Mononuclear cell (primary cell): ENCODE data around the gene MYBPH. TPM values are rescaled to one million over a fixed set of nuclear protein-coding genes. Genes with fewer than 3 reads are reported as not detected.

ENCODE experiments used
- H3K27me3 ChIP-seq: 2 replicates; pipeline ENCODE4 v1.6.0; 2011; ENCODE audit warnings: low read length, control low read depth; ENCODE audit not compliant: insufficient read depth
- H3K4me1 ChIP-seq: 2 replicates; pipeline ENCODE4 v1.5.1; 2011; ENCODE audit warnings: mild to moderate bottlenecking, low read length, control low read depth; ENCODE audit not compliant: insufficient read depth
- H3K4me3 ChIP-seq: 2 replicates; pipeline ENCODE4 v1.5.1; 2011; ENCODE audit warnings: mild to moderate bottlenecking, low read length, moderate library complexity
- H3K9me3 ChIP-seq: 2 replicates; pipeline ENCODE4 v1.5.1; 2011; ENCODE audit warnings: low read depth, mild to moderate bottlenecking, control low read depth, low read length
- total RNA-seq: library from RNA; depleted of rRNA; stranded (reverse); fragments of >200 nt; gene quantifications from one replicate; pipeline ENCODE4 v1.2.3, GENCODE V29; 2012

Gene MYBPH
- total RNA-seq, 1 donor: not detected

GRCh38 chr1:203187304-203187685 is 11.7 kb upstream of the MYBPH start:
- Histone ChIP-seq H3K27me3 (no peaks in the 10 kb centered on the region), H3K4me1 (peaks cover 7% of the 10 kb centered on the region), H3K4me3 (no peak overlapping the region), H3K9me3 (no peaks in the 10 kb centered on the region)

GRCh38 chr1:203186446-203187303 is 11.0 kb upstream of the MYBPH start, which contains the start of gene CHI3L1:
Gene CHI3L1, minus strand, starts transcription at chr1:203186704. Its CDS starts 81 bp downstream, at chr1:203186623.
- H3K27me3 ChIP-seq: no peaks in the 10 kb centered on the region
- H3K9me3 ChIP-seq: no peaks in the 10 kb centered on the region
- no peak within 1 kb of the TSS for H3K4me3 ChIP-seq
- H3K4me1 ChIP-seq: peaks cover 7% of the 10 kb centered on the region

- Histone ChIP-seq H3K27me3 (no peaks in the 10 kb centered on the region), H3K9me3 (no peaks in the 10 kb centered on the region), H3K4me3 (no peak overlapping the region), H3K4me1 (peaks cover 7% of the 10 kb centered on the region)
Measured at GRCh38 chr1:203186091-203186445, 10.4 kb upstream of the MYBPH start.

GRCh38 chr1:203185585-203185984 is 10.0 kb upstream of the MYBPH start:
- H3K27me3 ChIP-seq: no peaks in the 10 kb centered on the region

GRCh38 chr1:203185061-203185461 is 9.4 kb upstream of the MYBPH start:
- peaks cover 7% of the 10 kb centered on the region for H3K4me1 ChIP-seq

More at GRCh38 chr1:203185585-203185984, 10.0 kb upstream of the MYBPH start:
- no peaks in the 10 kb centered on the region for H3K9me3 ChIP-seq
- peaks cover 7% of the 10 kb centered on the region for H3K4me1 ChIP-seq
- H3K4me3 ChIP-seq: no peak overlapping the region

GRCh38 chr1:203184467-203184866 is 8.8 kb upstream of the MYBPH start:
- no peak overlapping the region for H3K4me3 ChIP-seq
- H3K27me3 ChIP-seq: no peaks in the 10 kb centered on the region
- H3K9me3 ChIP-seq: no peaks in the 10 kb centered on the region
- H3K4me1 ChIP-seq: peaks cover 7% of the 10 kb centered on the region

More at GRCh38 chr1:203185061-203185461, 9.4 kb upstream of the MYBPH start:
- Histone ChIP-seq H3K4me3 (no peak overlapping the region), H3K27me3 (no peaks in the 10 kb centered on the region), H3K9me3 (no peaks in the 10 kb centered on the region)

- Histone ChIP-seq H3K27me3 (no peaks in the 10 kb centered on the region), H3K4me1 (peaks cover 7% of the 10 kb centered on the region), H3K9me3 (no peaks in the 10 kb centered on the region), H3K4me3 (no peak overlapping the region)
Measured at GRCh38 chr1:203183828-203184227, 8.2 kb upstream of the MYBPH start.

GRCh38 chr1:203182387-203182953 is 6.8 kb upstream of the MYBPH start:
- no peaks in the 10 kb centered on the region for H3K27me3 ChIP-seq
- H3K4me3 ChIP-seq: no peak overlapping the region
- H3K9me3 ChIP-seq: no peaks in the 10 kb centered on the region
- peaks cover 11% of the 10 kb centered on the region for H3K4me1 ChIP-seq

- Histone ChIP-seq H3K4me3 (no peak overlapping the region), H3K4me1 (peaks cover 13% of the 10 kb centered on the region), H3K9me3 (no peaks in the 10 kb centered on the region), H3K27me3 (no peaks in the 10 kb centered on the region)
Measured at GRCh38 chr1:203181586-203182386, 6.2 kb upstream of the MYBPH start.

GRCh38 chr1:203180611-203181330 is 5.1 kb upstream of the MYBPH start:
- Histone ChIP-seq H3K9me3 (no peaks in the 10 kb centered on the region), H3K4me3 (no peak overlapping the region), H3K4me1 (peaks cover 19% of the 10 kb centered on the region), H3K27me3 (no peaks in the 10 kb centered on the region)

GRCh38 chr1:203179667-203180005 is 4.0 kb upstream of the MYBPH start:
- Histone ChIP-seq H3K9me3 (no peaks in the 10 kb centered on the region), H3K4me3 (no peak overlapping the region), H3K4me1 (peaks cover 28% of the 10 kb centered on the region), H3K27me3 (no peaks in the 10 kb centered on the region)

- no peak overlapping the region for H3K4me3 ChIP-seq
- no peaks in the 10 kb centered on the region for H3K9me3 ChIP-seq
- peaks cover 28% of the 10 kb centered on the region for H3K4me1 ChIP-seq
- H3K27me3 ChIP-seq: no peaks in the 10 kb centered on the region
Measured at GRCh38 chr1:203178821-203179666, 3.4 kb upstream of the MYBPH start.

- Histone ChIP-seq H3K27me3 (no peaks in the 10 kb centered on the region), H3K4me1 (peaks cover 28% of the 10 kb centered on the region), H3K4me3 (no peak overlapping the region), H3K9me3 (no peaks in the 10 kb centered on the region)
Measured at GRCh38 chr1:203178083-203178482, 2.5 kb upstream of the MYBPH start.

- Histone ChIP-seq H3K27me3 (no peaks in the 10 kb centered on the region), H3K4me3 (no peak overlapping the region), H3K9me3 (no peaks in the 10 kb centered on the region), H3K4me1 (peaks cover 28% of the 10 kb centered on the region)
Measured at GRCh38 chr1:203177470-203178039, 1.9 kb upstream of the MYBPH start.
